Measurements from ENCODE around the gene STPG3. TPM values are rescaled to one million over a fixed set of nuclear protein-coding genes. Genes with fewer than 3 reads are reported as not detected.

STPG3 gene
- total RNA-seq, 2 experiments from 2014 or later: not detected

- Mint-ChIP-seq H3K4me1 (peaks cover 13% of the 10 kb centered on the region), H3K36me3 (ENCODE audit: low read depth) (no peaks in the 10 kb centered on the region), H3K9me3 (no peaks in the 10 kb centered on the region), H3K4me3 (peak overlapping the region; percentile 40), H3K27ac (no peak overlapping the region), H3K27me3 (peaks cover 48% of the 10 kb centered on the region)
- POLR2A ChIA-PET: no interaction called here
- DNase-seq: no peak
- CTCF ChIA-PET: interaction anchor here (1.0 to 1.3 kb wide), 2 partner anchors 79 to 568 kb away, joined by 3 read pairs; no protein-coding TSS in a partner anchor
These were observed 45.0 kb downstream of the STPG3 start for GRCh38 chr9:137295849-137296669.

GRCh38 chr9:137296670-137297664 is 45.9 kb downstream of the STPG3 start:
- Mint-ChIP-seq H3K27me3 (peaks cover 51% of the 10 kb centered on the region), H3K36me3 (ENCODE audit: low read depth) (no peaks in the 10 kb centered on the region), H3K4me3 (peak overlapping the region; percentile 40), H3K27ac (no peak overlapping the region), H3K9me3 (no peaks in the 10 kb centered on the region), H3K4me1 (peaks cover 13% of the 10 kb centered on the region)
- DNase-seq: no peak
- ChIA-PET POLR2A (no interaction called here), CTCF (interaction anchor here (1.0 to 1.3 kb wide), 2 partner anchors 78 to 568 kb away, joined by 3 read pairs; no protein-coding TSS in a partner anchor)

DNA sequence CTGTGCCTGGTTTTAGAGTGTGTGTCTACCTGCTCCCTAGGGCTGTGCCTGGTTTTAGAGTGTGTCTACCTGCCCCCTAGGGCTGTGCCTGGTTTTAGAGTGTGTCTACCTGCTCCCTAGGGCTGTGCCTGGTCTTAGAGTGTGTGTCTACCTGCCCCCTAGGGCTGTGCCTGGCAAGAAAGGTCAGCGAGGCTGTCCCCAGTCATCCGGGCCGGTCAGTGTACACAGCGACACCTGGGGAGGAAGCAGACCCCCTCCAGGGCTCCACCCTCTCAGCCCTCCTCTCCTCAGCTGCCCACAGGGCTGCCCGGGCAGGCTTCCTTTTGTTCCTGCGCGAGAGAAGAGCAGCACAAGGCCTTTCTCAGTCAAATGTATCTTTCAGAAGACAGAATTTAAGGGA is 46.9 kb downstream of the STPG3 start:
- Mint-ChIP-seq H3K27me3 (peaks cover 48% of the 10 kb centered on the region), H3K9me3 (no peaks in the 10 kb centered on the region), H3K27ac (no peak overlapping the region), H3K36me3 (ENCODE audit: low read depth) (no peaks in the 10 kb centered on the region), H3K4me3 (no peak overlapping the region), H3K4me1 (peaks cover 13% of the 10 kb centered on the region)
- ChIA-PET POLR2A (no interaction called here), CTCF (interaction anchor here (1.5 kb wide), 1 partner anchor 148 kb away, joined by 3 read pairs; no protein-coding TSS in a partner anchor)
- no peak for DNase-seq

DNA sequence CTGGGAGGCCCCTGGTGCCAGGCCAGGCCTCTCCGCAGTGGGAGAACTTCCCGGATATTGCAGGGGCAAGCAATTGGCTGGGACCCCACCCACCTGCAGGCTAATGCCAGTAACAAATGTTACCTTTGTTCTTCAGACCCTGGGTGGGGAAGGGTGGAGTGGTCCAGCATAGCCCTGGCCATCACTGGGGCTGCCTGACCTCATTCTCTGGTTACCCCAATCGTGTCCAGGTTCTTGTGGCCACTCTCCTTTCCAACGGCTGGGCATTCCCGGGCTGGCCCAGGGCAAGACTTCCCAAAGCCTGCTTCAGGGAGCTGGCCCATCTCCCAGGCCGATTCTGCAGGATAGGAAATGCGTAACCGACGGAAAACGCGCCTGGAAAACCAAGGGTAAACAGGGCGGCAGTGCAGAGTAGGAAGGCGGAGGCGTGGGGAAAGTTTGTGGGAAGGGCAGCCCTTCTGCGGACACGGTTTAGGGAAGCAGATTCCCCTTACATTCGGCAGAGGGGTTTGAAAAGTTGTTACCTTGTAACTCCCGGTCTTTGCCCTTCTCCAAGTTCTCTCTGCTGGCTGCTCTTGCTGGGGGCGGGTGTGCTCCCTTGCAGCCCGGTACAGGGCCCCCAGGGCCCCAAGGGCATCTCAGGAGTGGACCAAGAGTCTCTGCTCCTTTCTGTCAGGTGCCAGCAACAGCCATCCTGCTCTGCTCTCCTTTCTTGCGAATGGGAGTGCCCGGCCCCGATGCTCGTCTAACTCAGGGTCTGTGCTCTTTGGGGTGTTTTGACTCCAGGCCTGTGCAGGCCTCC is 47.5 kb downstream of the STPG3 start:
- Mint-ChIP-seq H3K9me3 (no peaks in the 10 kb centered on the region), H3K27ac (no peak overlapping the region), H3K27me3 (peaks cover 47% of the 10 kb centered on the region), H3K4me1 (peaks cover 13% of the 10 kb centered on the region), H3K36me3 (ENCODE audit: low read depth) (no peaks in the 10 kb centered on the region), H3K4me3 (no peak overlapping the region)
- ChIA-PET CTCF (interaction anchor here (1.5 kb wide), 1 partner anchor 147 kb away, joined by 3 read pairs; no protein-coding TSS in a partner anchor), POLR2A (no interaction called here)
- DNase-seq: no peak

GRCh38 chr9:137299203-137299565 is 48.1 kb downstream of the STPG3 start:
- CTCF ChIA-PET: interaction anchor here (1.5 kb wide), 1 partner anchor 146 kb away, joined by 3 read pairs; no protein-coding TSS in a partner anchor
- H3K27ac Mint-ChIP-seq: no peak overlapping the region
- POLR2A ChIA-PET: no interaction called here
- no peak overlapping the region for H3K4me3 Mint-ChIP-seq
- H3K9me3 Mint-ChIP-seq: no peaks in the 10 kb centered on the region
- DNase-seq: no peak
- H3K36me3 Mint-ChIP-seq (ENCODE audit: low read depth): no peaks in the 10 kb centered on the region
- peaks cover 42% of the 10 kb centered on the region for H3K27me3 Mint-ChIP-seq
- H3K4me1 Mint-ChIP-seq: peaks cover 13% of the 10 kb centered on the region

DNA sequence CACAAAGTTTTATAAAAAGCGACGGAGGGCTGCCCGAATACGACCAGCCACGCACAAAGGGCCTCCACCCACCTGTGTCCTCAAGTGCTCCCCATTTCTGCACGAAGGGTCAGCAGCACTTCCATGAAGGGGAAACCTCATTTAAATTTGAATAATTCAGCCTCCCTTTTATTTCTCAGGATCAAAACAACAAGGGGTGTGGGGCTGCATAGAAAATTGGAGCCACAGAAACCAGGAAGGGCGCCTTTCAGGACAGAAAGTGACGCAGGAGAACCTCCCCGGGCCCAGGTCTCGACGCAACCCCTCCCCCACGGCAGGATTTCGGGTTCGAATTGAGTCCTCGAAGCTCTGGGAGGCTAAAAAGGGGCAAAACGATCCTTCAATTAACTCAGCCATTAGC is 48.9 kb downstream of the STPG3 start:
- DNase-seq: no peak
- Mint-ChIP-seq H3K4me1 (peaks cover 10% of the 10 kb centered on the region), H3K9me3 (no peaks in the 10 kb centered on the region), H3K4me3 (peak overlapping the region; percentile 32), H3K36me3 (ENCODE audit: low read depth) (no peaks in the 10 kb centered on the region), H3K27ac (no peak overlapping the region), H3K27me3 (peaks cover 37% of the 10 kb centered on the region)
- ChIA-PET POLR2A (no interaction called here), CTCF (interaction anchor here (0.6 kb wide), 1 partner anchor 122 kb away, joined by 3 read pairs; no protein-coding TSS in a partner anchor)

DNA sequence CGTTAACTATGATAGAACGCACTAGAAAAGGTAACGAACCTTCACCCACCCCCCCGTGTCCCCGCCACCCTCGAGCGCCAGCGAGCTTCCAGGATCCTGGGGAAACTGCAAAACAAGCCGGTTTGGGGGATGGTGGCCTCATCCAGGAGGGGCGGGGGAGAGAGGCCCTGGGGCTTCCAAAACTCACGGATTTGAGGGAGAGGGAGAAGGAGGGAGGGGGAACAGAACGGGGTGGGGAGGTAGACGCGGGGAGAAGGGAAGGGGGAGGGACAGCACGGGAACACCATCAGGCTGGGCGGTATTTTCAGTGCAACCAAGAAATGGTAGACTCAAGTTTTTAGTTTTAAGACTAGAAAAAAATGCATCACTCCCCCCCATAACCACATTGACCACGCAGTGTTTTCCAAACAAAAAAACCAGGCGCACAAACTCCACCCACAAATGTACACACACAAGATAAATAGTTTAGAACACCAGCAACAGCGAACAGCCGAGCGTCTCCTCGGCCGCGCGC is 49.5 kb downstream of the STPG3 start:
- Mint-ChIP-seq H3K4me1 (peaks cover 15% of the 10 kb centered on the region), H3K4me3 (peak overlapping the region; percentile 56), H3K27ac (no peak overlapping the region), H3K27me3 (peaks cover 36% of the 10 kb centered on the region), H3K36me3 (ENCODE audit: low read depth) (no peaks in the 10 kb centered on the region), H3K9me3 (no peaks in the 10 kb centered on the region)
- POLR2A ChIA-PET: no interaction called here
- no peak for DNase-seq
- CTCF ChIA-PET: interaction anchor here (0.6 kb wide), 1 partner anchor 121 kb away, joined by 3 read pairs; no protein-coding TSS in a partner anchor

DNA sequence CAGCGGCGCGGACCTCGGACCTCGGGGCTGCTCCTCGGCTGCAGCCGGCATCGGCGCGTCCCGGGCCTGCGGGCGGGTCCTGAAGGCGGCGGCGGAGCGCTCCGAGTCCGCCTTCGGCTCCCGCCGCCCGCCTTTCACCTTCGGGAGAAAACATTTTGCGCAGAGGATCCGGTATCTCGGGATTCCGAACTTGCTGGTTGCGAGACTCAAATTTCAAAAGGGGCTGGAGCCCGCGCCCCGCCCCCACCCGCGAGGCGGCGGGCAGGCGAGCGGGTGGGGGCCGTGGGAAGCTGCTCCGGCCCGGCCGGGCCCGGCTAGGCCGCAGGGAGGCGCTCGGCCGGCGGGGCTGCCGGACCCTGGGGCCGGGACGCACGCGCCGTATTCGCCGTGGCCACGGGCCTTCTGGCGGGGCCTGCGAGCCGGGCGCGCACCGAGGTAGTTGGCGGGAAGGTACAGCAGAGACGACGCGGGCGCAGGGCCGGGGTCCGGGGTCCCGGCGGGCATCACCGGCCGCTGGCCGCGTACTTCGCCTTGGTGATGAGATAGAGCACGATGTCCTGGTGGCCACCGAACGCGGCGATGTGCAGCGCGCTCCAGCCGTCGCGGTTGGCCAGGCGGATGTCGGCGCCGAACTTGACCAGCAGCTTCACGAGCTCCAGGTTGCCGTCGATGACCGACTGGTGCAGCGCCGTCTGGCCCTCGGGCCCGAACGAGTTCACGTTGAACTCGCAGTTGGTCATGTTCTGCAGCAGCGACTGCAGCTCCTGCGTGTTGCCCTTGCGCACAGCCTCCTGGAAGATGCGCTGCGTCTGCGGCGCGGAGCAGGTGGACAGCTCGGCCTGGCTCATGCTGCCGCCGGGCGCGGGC is 50.2 kb downstream of the STPG3 start:
- H3K4me3 Mint-ChIP-seq: peak overlapping the region; percentile 56
- no peak for DNase-seq
- H3K4me1 Mint-ChIP-seq: peaks cover 16% of the 10 kb centered on the region
- no peaks in the 10 kb centered on the region for H3K36me3 Mint-ChIP-seq (ENCODE audit: low read depth)
- ChIA-PET POLR2A (no interaction called here), CTCF (interaction anchor here (0.6 to 2.3 kb wide), 13 partner anchors 8 to 254 kb away, joined by 3 to 9 read pairs (median 4); partner anchors contain the start of genes EXD3, NELFB and NOXA1)
- no peak overlapping the region for H3K27ac Mint-ChIP-seq
- H3K9me3 Mint-ChIP-seq: no peaks in the 10 kb centered on the region
- H3K27me3 Mint-ChIP-seq: peaks cover 36% of the 10 kb centered on the region

DNA sequence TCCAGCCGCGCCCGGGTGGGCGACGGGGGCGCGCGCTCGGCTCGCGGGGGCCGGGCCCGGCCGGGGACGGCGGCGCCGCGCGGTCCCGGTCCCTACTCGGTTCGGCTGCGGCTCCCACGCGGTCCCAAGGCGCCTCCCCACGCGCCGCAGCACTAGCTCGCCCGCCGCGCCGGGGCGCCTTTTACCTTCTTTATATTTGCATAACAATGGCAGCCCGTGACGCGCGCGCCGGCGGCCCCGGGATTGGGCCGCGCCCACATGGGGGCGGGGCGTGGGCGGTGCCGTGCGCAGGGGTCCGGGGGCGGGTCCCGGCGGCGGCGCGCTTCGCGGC is 51.0 kb downstream of the STPG3 start, which contains the start of gene NRARP:
Gene NRARP, minus strand, starts transcription at position 154 of the 331 bp plus-strand sequence. CDS start 343 bp downstream, outside the sequence.
- peak; percentile 89 for DNase-seq
- CTCF ChIA-PET: interaction anchor here (0.6 to 2.3 kb wide), 16 partner anchors 9 to 255 kb away, joined by 3 to 9 read pairs (median 4); partner anchors contain the start of genes EXD3, NELFB, NOXA1 and TOR4A
- Mint-ChIP-seq H3K27me3 (peaks cover 28% of the 10 kb centered on the region), H3K36me3 (ENCODE audit: low read depth) (no peaks in the 10 kb centered on the region), H3K9me3 (no peaks in the 10 kb centered on the region), H3K27ac (no peak within 1 kb of the TSS), H3K4me3 (peak within 1 kb of the TSS; percentile 56), H3K4me1 (peaks cover 16% of the 10 kb centered on the region)
- POLR2A ChIA-PET: interaction anchor here (0.7 kb wide), 1 partner anchor 61 kb away, joined by 3 read pairs; the partner anchor contains the start of gene TUBB4B

GRCh38 chr9:137302449-137303150 is 51.5 kb downstream of the STPG3 start:
- DNase-seq: no peak
- H3K9me3 Mint-ChIP-seq: no peaks in the 10 kb centered on the region
- H3K27ac Mint-ChIP-seq: no peak overlapping the region
- peaks cover 24% of the 10 kb centered on the region for H3K27me3 Mint-ChIP-seq
- peaks cover 16% of the 10 kb centered on the region for H3K4me1 Mint-ChIP-seq
- POLR2A ChIA-PET: interaction anchor here (0.7 kb wide), 1 partner anchor 62 kb away, joined by 3 read pairs; the partner anchor contains the start of gene TUBB4B
- no peak overlapping the region for H3K4me3 Mint-ChIP-seq
- no peaks in the 10 kb centered on the region for H3K36me3 Mint-ChIP-seq (ENCODE audit: low read depth)
- CTCF ChIA-PET: interaction anchor here (0.7 to 2.3 kb wide), 15 partner anchors 9 to 216 kb away, joined by 3 to 9 read pairs (median 4); partner anchors contain the start of genes EXD3, NELFB, NOXA1 and TOR4A
